WTC11 (cell line): Measurements from ENCODE around the gene SECISBP2.

Experiments
- CTCF ChIP-seq: fragments of 200-600 bp; IDR thresholded peaks from 2 replicates; pipeline ENCODE4 v1.8.0; 2022; ENCODE audit warnings: antibody characterized with exemption
- IRF2 ChIP-seq: sonication (generic); formaldehyde crosslinking; IDR thresholded peaks from 2 replicates; pipeline ENCODE4 v1.8.0; 2022; ENCODE audit warnings: low read depth, missing genetic modification reagents, borderline replicate concordance
- NFYB ChIP-seq: sonication (generic); formaldehyde crosslinking; conservative IDR thresholded peaks from 2 replicates; pipeline ENCODE4 v1.8.0; 2022; ENCODE audit warnings: low read depth, missing genetic modification reagents
- SMAD3 ChIP-seq: sonication (generic); formaldehyde crosslinking; IDR thresholded peaks from 2 replicates; pipeline ENCODE4 v1.8.0; 2022; ENCODE audit warnings: missing genetic modification reagents, mild to moderate bottlenecking, borderline replicate concordance
- USF1 ChIP-seq: sonication (generic); formaldehyde crosslinking; IDR thresholded peaks from 2 replicates; pipeline ENCODE4 v1.8.0; 2022; ENCODE audit warnings: mild to moderate bottlenecking, missing genetic modification reagents
- ZBTB21 ChIP-seq: sonication (generic); formaldehyde crosslinking; IDR thresholded peaks from 2 replicates; pipeline ENCODE4 v1.8.1; 2023; ENCODE audit warnings: mild to moderate bottlenecking, missing genetic modification reagents, borderline replicate concordance
- ZNF138 ChIP-seq: sonication (generic); formaldehyde crosslinking; conservative IDR thresholded peaks from 2 replicates; pipeline ENCODE4 v1.8.1; 2022; ENCODE audit warnings: mild to moderate bottlenecking, moderate library complexity, missing genetic modification reagents
- ZNF281 ChIP-seq: sonication (generic); formaldehyde crosslinking; IDR thresholded peaks from 2 replicates; pipeline ENCODE4 v1.8.0; 2023; ENCODE audit warnings: mild to moderate bottlenecking, missing genetic modification reagents
- ZNF416 ChIP-seq: fragments of 250-450 bp; sonication (Bioruptor Pico); IDR thresholded peaks from 2 replicates; pipeline ENCODE4 v1.9.0; 2021; ENCODE audit warnings: mild to moderate bottlenecking, inconsistent platforms
- TF ChIP-seq, protein P1 (sequence below): sonication (generic); formaldehyde crosslinking; conservative IDR thresholded peaks from 2 replicates; pipeline ENCODE4 v1.8.1; 2022; ENCODE audit warnings: mild to moderate bottlenecking, missing genetic modification reagents
- TF ChIP-seq, protein P2 (sequence below): sonication (generic); formaldehyde crosslinking; IDR thresholded peaks from 2 replicates; pipeline ENCODE4 v1.8.1; 2022; ENCODE audit warnings: mild to moderate bottlenecking, missing genetic modification reagents, moderate library complexity, borderline replicate concordance
- TF ChIP-seq, protein P3 (sequence below): sonication (generic); formaldehyde crosslinking; IDR thresholded peaks from 2 replicates; pipeline ENCODE4 v1.8.1; 2023; ENCODE audit warnings: mild to moderate bottlenecking, missing genetic modification reagents, moderate library complexity

- TF ChIP-seq CTCF (no peak), USF1 (CRISPR knock-in tag) (no peak), ZNF416 (no peak), ZNF138 (CRISPR knock-in tag) (no peak), NFYB (no peak), ZBTB21 (CRISPR knock-in tag) (no peak), IRF2 (CRISPR knock-in tag) (no peak), SMAD3 (CRISPR knock-in tag) (no peak), ZNF281 (CRISPR knock-in tag) (no peak)
- TF ChIP-seq, protein P1, sequence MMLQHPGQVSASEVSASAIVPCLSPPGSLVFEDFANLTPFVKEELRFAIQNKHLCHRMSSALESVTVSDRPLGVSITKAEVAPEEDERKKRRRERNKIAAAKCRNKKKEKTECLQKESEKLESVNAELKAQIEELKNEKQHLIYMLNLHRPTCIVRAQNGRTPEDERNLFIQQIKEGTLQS (CRISPR knock-in tag), result no peak
- TF ChIP-seq, protein P2, sequence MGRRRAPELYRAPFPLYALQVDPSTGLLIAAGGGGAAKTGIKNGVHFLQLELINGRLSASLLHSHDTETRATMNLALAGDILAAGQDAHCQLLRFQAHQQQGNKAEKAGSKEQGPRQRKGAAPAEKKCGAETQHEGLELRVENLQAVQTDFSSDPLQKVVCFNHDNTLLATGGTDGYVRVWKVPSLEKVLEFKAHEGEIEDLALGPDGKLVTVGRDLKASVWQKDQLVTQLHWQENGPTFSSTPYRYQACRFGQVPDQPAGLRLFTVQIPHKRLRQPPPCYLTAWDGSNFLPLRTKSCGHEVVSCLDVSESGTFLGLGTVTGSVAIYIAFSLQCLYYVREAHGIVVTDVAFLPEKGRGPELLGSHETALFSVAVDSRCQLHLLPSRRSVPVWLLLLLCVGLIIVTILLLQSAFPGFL, result no peak
- TF ChIP-seq, protein P3, sequence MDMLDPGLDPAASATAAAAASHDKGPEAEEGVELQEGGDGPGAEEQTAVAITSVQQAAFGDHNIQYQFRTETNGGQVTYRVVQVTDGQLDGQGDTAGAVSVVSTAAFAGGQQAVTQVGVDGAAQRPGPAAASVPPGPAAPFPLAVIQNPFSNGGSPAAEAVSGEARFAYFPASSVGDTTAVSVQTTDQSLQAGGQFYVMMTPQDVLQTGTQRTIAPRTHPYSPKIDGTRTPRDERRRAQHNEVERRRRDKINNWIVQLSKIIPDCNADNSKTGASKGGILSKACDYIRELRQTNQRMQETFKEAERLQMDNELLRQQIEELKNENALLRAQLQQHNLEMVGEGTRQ, result no peak
These were observed 9.1 kb upstream of the SECISBP2 start for GRCh38 chr9:89309166-89309565.
